GM13976 (cell line): ENCODE measurements around the gene NSMF.

Source experiments
- DNase-seq: peaks from one replicate; pipeline ENCODE4 v3.0.0; 2012; ENCODE audit warnings: low spot score
- CTCF ChIP-seq: IDR thresholded peaks from 2 replicates; pipeline ENCODE4 v1.5.1; 2012; ENCODE audit warnings: borderline replicate concordance, mild to moderate bottlenecking; ENCODE audit not compliant: insufficient read depth; ENCODE audit errors: extremely low read depth, missing control alignments, control extremely low read depth
- in situ Hi-C: fragments of 300-500 bp; cut with MboI; formaldehyde crosslinking; loops from one replicate; pipeline ENCODE4 v1.12.0; 2022; ENCODE audit warnings: low sequenced_read_pairs, mixed read lengths, inconsistent platforms; ENCODE audit not compliant: unreplicated experiment

The NSMF gene

GRCh38 chr9:137397675-137398423 lies 61.3 kb downstream of the NSMF start:
- in situ Hi-C loops: no loop called here
- no peak for DNase-seq
- TF ChIP-seq CTCF: no peak
